Vagina (tissue), 2 donors: Measurements from ENCODE around the gene WNT6.

Experiments
- POLR2A ChIP-seq, 2 donors: fragments of 450-650 bp; IDR thresholded peaks; one replicate each; pipeline ENCODE4 v1.6.1; 2017; ENCODE audit warnings: antibody characterized with exemption in 2 of 2, mild to moderate bottlenecking in 2 of 2, moderate library complexity in 2 of 2
- TF ChIP-seq, protein P1 (sequence below), 3 experiments: fragments of 450-650 bp in 2 of 3; fragments of 200-600 bp in 1 of 3; sonication (generic) in 1 of 3; IDR thresholded peaks; one replicate each; pipeline ENCODE4 v1.5.1; 2017 to 2019; ENCODE audit warnings: antibody characterized with exemption in 3 of 3, mild to moderate bottlenecking in 2 of 3, moderate library complexity in 2 of 3

DNA sequence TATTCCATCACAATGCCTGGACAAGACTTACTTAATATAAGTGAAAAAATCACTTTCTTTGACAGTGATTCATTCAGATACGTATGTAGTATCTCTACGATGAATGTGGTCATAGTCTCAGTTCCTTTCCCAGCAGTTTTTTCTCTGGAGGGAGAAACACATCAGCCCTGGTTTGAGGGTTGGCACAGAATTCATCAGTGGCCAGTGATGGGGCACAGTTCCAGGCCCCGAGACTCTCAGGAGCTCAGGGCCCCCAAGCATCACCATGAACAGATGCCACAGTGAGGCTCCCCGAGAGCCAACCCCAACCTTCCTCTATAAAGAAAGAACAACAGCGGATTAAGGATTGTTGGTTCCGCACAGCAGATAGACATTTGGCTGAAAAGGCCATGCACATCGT, 40.5 kb upstream of the WNT6 start:
- TF ChIP-seq POLR2A (IDR thresholded peaks at IDR 0.05): no peak
- TF ChIP-seq, protein P1, sequence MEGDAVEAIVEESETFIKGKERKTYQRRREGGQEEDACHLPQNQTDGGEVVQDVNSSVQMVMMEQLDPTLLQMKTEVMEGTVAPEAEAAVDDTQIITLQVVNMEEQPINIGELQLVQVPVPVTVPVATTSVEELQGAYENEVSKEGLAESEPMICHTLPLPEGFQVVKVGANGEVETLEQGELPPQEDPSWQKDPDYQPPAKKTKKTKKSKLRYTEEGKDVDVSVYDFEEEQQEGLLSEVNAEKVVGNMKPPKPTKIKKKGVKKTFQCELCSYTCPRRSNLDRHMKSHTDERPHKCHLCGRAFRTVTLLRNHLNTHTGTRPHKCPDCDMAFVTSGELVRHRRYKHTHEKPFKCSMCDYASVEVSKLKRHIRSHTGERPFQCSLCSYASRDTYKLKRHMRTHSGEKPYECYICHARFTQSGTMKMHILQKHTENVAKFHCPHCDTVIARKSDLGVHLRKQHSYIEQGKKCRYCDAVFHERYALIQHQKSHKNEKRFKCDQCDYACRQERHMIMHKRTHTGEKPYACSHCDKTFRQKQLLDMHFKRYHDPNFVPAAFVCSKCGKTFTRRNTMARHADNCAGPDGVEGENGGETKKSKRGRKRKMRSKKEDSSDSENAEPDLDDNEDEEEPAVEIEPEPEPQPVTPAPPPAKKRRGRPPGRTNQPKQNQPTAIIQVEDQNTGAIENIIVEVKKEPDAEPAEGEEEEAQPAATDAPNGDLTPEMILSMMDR (IDR thresholded peaks at IDR 0.05): no peak
